Activated naive CD4-positive, alpha-beta T cell treated with anti-CD3 and anti-CD28 coated beads, Interleukin-2, amount 50 U/mL, for 72 hours (primary cell): ENCODE measurements around the gene NPL. TPM values are rescaled to one million over a fixed set of nuclear protein-coding genes. Genes with fewer than 3 reads are reported as not detected.

Experiments
- ATAC-seq, 2 donors: fragments of 150-1000 bp; cut with Tn5 transposase; 2 replicates each; pipeline ENCODE4 v1.10.0; 2021; ENCODE audit warnings: mild to moderate bottlenecking in 2 of 2, moderate library complexity in 2 of 2
- DNase-seq, 2 donors: peaks; one replicate each; pipeline ENCODE4 v3.0.0; 2021 to 2022; ENCODE audit warnings: low spot score in 2 of 2
- H3K27ac Mint-ChIP-seq, 2 donors: one replicate each; pipeline ENCODE4 v1.8.0; 2022; ENCODE audit warnings: mild to moderate bottlenecking in 2 of 2, mixed read lengths in 2 of 2
- H3K36me3 Mint-ChIP-seq, 2 donors: one replicate each; pipeline ENCODE4 v1.8.0; 2022; ENCODE audit warnings: mixed read lengths in 2 of 2
- H3K9me3 Mint-ChIP-seq, 2 donors: one replicate each; pipeline ENCODE4 v1.8.0; 2022; ENCODE audit warnings: mixed read lengths in 2 of 2
- total RNA-seq, 2 donors: library from RNA; stranded (reverse); gene quantifications; one replicate each; pipeline ENCODE4 v1.2.3, GENCODE V29; 2022

Gene NPL
- total RNA-seq, 2 donors from 2014 or later = 1.2 to 3.4 TPM

DNA sequence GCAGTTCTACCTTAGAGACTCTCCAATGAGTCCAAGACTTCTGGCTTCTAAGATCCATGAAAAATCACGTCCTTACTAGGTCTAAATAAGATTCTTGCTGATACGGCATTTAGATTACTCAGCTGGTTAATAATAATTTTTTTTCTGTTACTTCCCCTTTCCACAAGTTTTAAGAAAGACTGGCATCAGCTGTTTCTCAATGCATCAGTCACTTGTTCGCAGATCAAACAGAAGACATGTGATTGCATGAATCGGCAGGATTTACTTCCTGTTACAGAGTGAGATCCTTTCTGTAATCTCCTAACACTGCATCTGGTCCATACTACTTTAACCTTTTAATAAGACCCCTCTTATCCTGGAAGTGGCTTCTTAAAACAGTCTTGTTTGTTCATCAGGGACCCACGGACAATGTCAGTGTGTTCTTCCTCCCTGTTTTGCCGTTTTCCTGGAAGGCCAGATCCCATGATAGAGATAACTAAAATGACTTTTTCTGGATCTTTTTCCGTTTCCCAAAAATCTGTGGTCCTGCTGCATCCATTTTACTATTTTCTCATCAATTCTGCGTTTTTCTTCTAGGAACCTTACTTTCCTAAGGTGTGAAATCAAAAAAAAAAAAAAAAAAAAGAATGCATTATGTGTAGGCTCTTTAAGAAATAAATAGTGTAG lies 6.1 kb downstream of the NPL start:
- ATAC-seq (no peak), DNase-seq (no peak)
- no peaks in the 10 kb centered on the region for H3K9me3 Mint-ChIP-seq
- peaks cover 0 to 6% of the 10 kb centered on the region in 2 donors for H3K36me3 Mint-ChIP-seq
- H3K27ac Mint-ChIP-seq = no peak overlapping the region

DNA sequence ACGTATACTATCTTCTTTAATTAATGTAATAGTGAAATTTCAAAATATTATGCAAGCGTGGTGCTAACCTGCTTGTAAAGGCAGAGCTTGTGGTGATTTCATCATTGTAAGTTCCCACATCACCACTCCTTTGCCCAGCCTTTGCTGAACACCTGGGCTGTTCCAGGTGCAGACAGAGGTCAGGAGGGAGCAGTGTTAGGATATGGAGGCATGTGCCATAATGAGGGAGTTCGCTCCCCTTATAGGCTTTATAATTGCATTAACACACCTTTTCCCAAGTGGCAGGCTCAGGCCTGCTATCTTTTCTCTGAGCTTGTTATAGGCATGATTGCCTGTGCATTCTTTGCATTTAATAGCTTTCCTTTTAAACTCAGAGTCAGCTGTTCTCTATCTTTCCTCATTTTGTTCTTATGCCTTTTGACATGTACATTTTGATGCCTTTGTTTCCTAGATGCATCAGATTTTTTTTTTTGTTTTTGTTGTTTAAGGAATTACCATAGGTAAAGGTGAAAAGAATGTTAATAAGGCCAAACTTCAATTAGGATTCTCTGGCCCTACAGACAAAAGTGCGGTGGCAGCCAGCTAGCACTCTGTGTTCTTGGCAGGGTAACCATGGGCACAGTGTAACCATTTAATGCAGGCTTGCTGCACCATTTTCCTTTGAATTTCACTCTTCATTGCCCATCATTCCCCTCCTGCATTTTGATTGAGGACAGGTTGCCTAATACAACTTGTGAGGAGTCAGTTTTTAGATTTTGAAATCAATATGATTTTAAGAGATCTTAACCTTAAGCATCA lies 12.6 kb downstream of the NPL start:
- DNase-seq (no peak), ATAC-seq (no peak)
- no peak overlapping the region for H3K27ac Mint-ChIP-seq
- H3K36me3 Mint-ChIP-seq = no peaks in the 10 kb centered on the region
- H3K9me3 Mint-ChIP-seq = no peaks in the 10 kb centered on the region

DNA sequence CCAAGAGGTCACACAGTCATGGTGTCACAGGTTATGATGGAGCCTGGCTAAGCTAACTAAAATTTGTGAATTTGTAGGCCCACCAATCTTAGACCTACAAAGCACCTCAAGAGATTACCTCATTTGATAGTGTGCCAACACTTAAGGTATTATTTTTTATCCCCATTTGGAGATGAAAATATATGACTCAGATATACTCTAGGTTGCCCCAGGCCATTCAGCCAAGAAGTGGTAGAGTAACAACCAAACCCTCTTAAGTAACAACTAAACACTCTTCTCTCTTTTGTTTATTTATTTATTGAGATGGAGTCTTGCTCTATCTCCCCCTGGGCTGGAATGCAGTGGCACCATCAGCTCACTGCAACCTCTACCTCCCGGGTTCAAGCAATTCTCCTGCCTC lies 14.3 kb downstream of the NPL start:
- ATAC-seq (no peak), DNase-seq (no peak)
- H3K27ac Mint-ChIP-seq = no peak overlapping the region
- no peaks in the 10 kb centered on the region for H3K36me3 Mint-ChIP-seq
- no peaks in the 10 kb centered on the region for H3K9me3 Mint-ChIP-seq

DNA sequence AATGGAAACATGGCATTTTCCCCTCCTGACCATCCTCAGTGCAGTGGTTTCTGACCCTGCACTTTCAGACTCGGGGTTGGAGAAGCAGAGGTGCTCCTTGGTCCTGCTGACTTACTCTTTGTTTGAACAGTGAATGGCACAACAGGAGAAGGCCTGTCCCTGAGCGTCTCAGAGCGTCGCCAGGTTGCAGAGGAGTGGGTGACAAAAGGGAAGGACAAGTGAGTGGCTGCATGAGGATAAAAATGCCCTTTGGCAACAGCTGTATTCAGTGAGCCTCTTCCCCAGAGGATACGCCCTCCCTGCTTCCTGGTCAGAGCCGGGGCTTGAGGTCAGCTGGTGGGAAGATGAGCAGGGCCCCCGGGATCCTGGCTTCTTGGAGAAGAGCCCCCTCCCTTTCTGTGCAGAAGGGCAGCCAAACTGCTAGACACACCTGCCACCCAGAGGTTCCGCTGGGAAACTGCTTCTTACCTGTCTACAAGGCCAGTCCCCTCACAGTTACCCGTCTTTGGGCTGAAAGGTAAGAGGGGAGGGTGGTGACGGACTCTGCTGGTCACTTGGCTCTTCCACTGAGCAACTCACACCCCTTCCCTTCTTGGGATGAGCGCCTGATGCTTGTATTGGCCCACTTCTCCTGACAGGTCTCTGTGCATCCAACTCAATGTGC lies 16.6 kb downstream of the NPL start:
- H3K9me3 Mint-ChIP-seq = no peaks in the 10 kb centered on the region
- no peak overlapping the region for H3K27ac Mint-ChIP-seq
- DNase-seq (no peak), ATAC-seq (no peak)
- H3K36me3 Mint-ChIP-seq = no peaks in the 10 kb centered on the region

DNA sequence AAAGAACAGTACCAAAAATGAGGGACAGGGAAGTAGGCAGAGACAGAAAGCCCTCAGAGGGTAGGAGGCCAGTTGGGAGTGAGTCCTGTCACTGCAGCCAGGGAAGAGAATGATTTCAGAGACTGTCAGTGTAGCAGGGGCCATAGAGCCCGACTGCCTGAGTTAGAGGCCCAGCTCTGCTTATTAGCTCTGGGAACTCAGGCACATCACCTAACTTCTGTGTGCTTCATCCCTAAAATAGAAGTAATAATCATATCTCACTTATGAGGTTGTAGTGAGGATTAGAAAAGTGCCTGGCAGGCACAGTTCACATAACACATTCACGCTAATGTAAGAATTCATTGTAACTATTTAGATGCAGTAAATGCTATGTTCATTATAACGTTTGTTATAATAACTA lies 18.3 kb downstream of the NPL start:
- DNase-seq = no peak
- ATAC-seq = no peak
- no peaks in the 10 kb centered on the region for H3K9me3 Mint-ChIP-seq
- no peaks in the 10 kb centered on the region for H3K36me3 Mint-ChIP-seq
- H3K27ac Mint-ChIP-seq = no peak overlapping the region

DNA sequence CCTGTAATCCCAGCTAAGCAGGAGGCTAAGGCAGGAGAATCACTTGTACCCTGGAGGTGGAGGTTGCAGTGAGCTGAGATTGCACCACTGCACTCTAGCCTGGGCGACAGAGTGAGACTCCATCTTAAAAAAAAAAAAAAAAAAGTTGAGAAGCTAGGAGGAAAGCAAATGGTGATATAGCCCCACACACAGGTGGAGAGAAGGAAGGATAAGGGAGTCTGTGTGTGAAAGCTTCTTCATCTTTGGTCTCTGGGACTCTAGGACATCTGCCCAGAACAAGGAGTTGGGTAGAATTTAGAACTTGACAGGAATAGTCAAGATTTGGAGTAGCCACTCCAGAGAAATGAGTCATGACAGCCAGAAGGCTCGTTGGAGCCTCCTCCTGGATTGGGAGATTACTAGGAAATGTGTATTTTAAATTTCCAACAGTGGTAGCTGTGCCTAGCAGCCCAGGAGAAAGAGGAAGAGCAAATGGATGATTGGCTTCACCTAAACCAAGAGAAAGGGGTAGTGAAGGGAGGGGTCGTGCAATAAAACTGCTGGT lies 19.9 kb downstream of the NPL start:
- H3K36me3 Mint-ChIP-seq = no peaks in the 10 kb centered on the region
- no peak overlapping the region for H3K27ac Mint-ChIP-seq
- ATAC-seq (no peak), DNase-seq (no peak)
- no peaks in the 10 kb centered on the region for H3K9me3 Mint-ChIP-seq

DNA sequence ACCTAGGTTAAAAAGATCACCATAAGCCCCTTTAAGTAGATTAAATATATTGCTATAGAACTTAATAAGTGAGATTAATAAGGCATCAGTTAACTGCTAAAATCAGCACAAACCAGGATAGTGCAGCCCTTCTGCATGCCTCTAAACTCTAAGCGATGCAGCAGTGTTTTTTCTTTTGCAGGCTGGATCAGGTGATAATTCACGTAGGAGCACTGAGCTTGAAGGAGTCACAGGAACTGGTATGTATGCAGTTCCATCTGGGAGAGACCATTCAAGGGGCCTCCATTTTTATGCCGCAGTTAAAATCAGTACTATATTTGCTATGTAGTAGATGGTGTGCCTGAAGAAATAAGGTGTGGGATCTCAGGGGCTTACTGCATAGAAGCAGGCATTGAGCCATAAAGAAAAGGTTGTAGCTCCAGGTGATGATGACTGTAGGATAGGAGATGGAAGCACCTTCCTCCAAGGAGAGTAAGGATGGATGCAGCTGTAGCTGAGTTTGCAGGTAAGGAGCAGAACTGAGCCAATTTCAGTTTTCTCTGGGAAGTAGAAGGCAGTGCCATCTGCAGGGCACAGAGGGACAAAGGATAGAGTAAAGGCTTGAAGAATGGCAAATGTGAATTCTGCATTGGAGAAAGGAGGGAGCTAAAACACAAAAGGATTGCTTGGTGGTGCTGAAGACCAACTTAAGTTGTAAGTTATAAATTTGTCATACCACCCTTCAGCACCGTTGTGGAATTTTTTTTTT lies 22.6 kb downstream of the NPL start:
- Mint-ChIP-seq H3K36me3 (no peaks in the 10 kb centered on the region), H3K9me3 (no peaks in the 10 kb centered on the region), H3K27ac (no peak overlapping the region)
- ATAC-seq (no peak), DNase-seq (no peak)

DNA sequence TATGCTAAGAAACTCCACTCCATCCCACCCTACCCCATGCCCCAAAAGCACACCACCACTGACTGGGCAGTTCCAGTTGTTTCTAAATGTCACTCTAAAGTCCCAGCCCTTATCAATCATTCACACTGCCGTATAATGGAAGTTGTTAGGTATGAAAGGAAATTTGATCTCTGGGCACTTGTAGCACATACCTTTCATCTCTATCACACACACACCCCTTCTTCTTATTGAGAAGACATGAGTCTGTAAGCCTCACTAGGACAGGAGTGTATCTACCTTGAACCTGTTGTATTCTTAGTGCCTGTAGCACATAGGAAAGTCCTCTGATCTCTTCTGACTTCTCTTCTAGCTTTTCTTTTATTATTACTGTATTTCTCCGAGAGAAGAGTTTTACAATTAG lies 27.3 kb downstream of the NPL start:
- ATAC-seq = no peak
- H3K27ac Mint-ChIP-seq = peak overlapping the region in 1 of 2 donors; percentile 8

DNA sequence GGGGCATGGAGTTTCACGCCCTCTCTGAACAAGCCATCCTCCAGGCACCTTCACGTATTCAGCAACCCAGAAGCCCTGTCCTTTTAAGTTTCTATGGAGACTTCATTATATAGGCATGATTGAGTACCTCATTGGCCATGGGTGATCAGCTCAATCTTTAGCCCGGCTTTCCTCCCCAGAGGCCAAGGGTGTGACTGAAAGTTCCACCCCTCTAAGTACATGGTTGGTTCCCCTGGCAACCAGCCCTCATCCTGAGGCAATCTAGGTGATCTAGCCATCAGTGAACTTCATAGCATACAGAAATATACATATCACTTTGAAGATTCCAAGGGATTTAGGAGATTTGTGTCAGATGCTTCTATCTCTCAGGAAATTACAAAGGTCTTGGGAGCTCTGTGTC lies 28.2 kb downstream of the NPL start:
- no peaks in the 10 kb centered on the region for H3K9me3 Mint-ChIP-seq
- ATAC-seq (no peak), DNase-seq (no peak)
- peaks cover 0 to 8% of the 10 kb centered on the region in 2 donors for H3K36me3 Mint-ChIP-seq
- no peak overlapping the region for H3K27ac Mint-ChIP-seq

More for the DNA sequence above, 27.3 kb downstream of the NPL start:
- Mint-ChIP-seq H3K36me3 (no peaks in the 10 kb centered on the region), H3K9me3 (no peaks in the 10 kb centered on the region)
- DNase-seq = no peak

DNA sequence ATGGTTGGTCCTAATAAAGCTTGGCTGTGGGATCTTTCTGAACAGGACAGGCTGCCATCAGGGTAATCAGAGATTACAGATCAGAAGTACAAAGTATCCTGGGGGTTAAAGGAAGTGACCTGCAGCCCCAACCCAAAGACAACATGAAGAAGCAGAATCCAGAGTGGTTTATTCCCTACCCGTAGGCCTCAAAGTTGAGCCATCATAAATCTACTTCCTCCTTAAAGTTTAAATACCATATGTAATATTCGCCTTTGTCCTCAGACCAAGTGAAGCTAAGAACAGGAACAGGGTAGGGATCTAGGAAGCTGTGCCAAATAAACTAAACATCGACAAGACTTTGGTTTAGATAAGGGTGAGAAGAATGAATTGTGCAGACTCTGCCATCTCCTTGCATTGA lies 33.6 kb downstream of the NPL start:
- no peak for ATAC-seq
- Mint-ChIP-seq H3K27ac (no peak overlapping the region), H3K36me3 (peaks cover 0 to 9% of the 10 kb centered on the region in 2 donors), H3K9me3 (no peaks in the 10 kb centered on the region)
- DNase-seq = no peak

DNA sequence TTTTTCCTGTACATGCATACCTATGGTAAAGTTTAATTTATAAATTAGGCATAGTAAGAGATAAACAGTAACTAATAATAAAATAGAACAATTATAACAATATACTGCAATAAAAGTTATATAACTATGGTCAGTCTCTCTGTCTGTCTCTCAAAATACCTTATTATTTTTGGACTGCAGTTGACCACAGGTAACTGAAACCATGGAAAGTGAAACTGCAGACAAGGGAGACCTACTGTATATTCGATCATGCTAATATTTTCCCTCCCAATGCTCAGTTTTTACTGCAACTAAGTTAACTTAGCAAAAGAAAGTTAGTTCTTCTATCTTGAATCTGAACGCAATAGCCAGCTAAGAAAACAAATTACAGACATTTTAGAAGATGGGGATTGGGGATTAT lies 37.3 kb downstream of the NPL start:
- H3K27ac Mint-ChIP-seq = no peak overlapping the region
- H3K9me3 Mint-ChIP-seq = no peaks in the 10 kb centered on the region
- DNase-seq (no peak), ATAC-seq (no peak)
- peaks cover 0 to 9% of the 10 kb centered on the region in 2 donors for H3K36me3 Mint-ChIP-seq

DNA sequence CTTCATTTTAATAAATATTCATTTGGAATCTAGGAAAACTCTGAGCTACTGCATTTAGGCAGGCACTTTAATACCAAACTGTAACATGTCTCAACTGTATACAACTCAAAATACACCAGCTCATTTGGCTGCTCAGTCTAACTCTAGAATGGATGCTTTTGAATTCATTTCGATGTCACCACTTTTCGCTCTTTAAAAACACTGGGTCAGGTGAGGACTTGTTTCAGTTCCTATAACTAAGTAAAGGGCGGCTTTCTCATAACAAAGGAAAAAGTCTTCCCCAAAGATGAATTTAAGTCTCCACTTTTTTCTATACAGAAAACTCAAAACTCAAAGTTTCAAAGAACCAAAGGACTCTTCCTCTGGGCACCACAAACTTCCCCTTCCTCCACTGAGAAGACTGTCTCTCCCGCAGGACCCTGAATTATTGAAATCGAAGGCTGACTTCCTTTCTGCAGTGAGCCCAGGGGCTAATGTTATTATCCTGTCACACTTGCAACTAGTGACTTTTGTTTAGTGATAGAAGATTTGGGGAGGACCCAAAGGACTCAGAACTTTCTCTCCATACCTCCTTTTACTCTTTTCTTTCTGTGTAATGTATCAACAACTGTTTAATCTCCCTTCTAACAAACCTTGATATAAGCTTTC lies 39.8 kb downstream of the NPL start:
- Mint-ChIP-seq H3K9me3 (no peaks in the 10 kb centered on the region), H3K27ac (no peak overlapping the region), H3K36me3 (no peaks in the 10 kb centered on the region)
- ATAC-seq = no peak
- DNase-seq = no peak

DNA sequence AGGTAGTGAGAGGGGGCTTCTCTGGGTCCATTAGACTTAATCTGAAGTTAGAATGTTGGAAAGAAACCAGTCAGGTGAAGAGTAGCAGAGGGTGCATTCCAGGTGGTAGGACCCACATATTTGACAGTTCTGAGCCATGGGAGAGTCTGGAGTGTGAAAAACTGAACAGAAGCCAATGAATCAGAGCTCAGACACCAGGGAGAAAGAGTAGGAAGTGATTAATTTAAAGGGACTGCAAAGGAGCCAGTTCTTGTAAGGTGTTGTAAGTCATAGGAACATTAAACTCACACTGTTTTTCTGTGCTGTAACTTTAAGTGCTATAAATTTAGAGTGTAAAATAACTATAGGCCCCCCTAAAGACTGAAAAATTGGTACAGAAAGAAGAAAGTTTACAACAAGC lies 43.7 kb downstream of the NPL start:
- no peak for ATAC-seq
- no peak overlapping the region for H3K27ac Mint-ChIP-seq
- H3K36me3 Mint-ChIP-seq = no peaks in the 10 kb centered on the region
- H3K9me3 Mint-ChIP-seq = no peaks in the 10 kb centered on the region
- DNase-seq = no peak

DNA sequence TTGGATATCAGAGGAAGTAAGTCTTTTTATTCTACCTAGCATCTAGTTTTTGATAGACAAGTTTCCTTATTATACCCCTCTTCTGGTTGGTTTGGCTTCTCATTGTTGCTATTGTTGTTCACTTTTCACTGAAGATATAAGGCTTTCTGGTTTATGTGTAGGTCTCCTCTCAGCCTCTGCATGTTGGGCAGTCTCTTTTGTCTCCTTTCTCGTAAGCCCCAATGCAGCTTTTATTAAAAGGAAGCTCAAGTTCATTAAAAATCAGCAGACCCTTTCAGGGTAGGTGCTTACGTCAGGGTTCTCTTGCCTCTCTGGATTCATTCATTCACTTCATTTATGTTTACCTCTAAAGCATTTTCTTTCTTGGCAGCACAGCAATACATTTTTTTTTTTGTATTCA lies 44.8 kb downstream of the NPL start:
- H3K36me3 Mint-ChIP-seq = no peaks in the 10 kb centered on the region
- no peaks in the 10 kb centered on the region for H3K9me3 Mint-ChIP-seq
- ATAC-seq (no peak), DNase-seq (no peak)
- H3K27ac Mint-ChIP-seq = no peak overlapping the region

DNA sequence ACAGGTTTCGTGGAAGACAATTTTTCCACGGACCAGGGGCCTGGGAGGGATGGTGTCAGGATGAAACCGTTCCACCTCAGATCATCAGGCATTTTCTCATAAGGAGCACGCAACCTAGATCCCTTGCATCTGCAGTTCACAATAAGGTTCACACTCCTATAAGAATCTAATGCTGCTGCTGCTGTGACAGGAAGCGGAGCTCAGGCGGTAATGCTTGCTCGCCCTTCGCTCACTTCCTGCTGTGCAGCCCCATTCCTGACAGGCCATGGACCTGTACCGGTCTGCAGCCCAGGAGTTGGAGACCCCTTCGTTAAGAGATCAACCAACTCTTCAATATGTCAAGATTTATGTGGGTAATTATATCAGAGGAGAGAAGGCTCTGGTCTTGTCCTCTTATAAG lies 46.2 kb downstream of the NPL start:
- Mint-ChIP-seq H3K9me3 (no peaks in the 10 kb centered on the region), H3K36me3 (peaks cover 14 to 15% of the 10 kb centered on the region in 2 donors), H3K27ac (no peak overlapping the region)
- DNase-seq = no peak
- no peak for ATAC-seq
